ENCODE measurements around the gene TOP2A.
A peak's percentile ranks its signal among the peaks of the same experiment; 100 is the strongest.

Gene TOP2A

GRCh38 chr17:40356990-40357881, 60.5 kb downstream of the TOP2A start:
- DNase-seq (ENCODE audit: low read depth): no peak

DNA sequence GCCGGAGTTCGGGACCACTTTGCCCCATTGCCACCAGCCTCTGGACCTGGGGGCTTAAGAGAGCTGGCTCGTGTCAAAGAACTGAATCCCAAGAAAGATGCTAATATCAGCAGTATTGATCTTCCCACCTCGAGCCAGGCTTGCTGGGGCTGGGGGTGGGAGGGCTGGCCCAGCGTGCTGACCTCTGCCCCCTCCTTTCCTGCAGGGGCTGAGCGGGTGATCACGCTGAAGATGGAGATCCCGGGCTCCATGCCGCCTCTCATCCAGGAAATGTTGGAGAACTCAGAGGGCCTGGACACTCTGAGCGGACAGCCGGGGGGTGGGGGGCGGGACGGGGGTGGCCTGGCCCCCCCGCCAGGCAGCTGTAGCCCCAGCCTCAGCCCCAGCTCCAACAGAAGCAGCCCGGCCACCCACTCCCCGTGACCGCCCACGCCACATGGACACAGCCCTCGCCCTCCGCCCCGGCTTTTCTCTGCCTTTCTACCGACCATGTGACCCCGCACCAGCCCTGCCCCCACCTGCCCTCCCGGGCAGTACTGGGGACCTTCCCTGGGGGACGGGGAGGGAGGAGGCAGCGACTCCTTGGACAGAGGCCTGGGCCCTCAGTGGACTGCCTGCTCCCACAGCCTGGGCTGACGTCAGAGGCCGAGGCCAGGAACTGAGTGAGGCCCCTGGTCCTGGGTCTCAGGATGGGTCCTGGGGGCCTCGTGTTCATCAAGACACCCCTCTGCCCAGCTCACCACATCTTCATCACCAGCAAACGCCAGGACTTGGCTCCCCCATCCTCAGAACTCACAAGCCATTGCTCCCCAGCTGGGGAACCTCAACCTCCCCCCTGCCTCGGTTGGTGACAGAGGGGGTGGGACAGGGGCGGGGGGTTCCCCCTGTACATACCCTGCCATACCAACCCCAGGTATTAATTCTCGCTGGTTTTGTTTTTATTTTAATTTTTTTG, 61.6 kb downstream of the TOP2A start:
- DNase-seq (ENCODE audit: low read depth): no peak

GRCh38 chr17:40355123-40355803, 62.4 kb downstream of the TOP2A start:
- peak; percentile 58 for DNase-seq (ENCODE audit: low read depth)

GRCh38 chr17:40354221-40355122, 63.2 kb downstream of the TOP2A start:
- no peak for DNase-seq (ENCODE audit: low read depth)

- no peak for DNase-seq (ENCODE audit: low read depth)
Measured at GRCh38 chr17:40352779-40353394, 64.8 kb downstream of the TOP2A start.

DNA sequence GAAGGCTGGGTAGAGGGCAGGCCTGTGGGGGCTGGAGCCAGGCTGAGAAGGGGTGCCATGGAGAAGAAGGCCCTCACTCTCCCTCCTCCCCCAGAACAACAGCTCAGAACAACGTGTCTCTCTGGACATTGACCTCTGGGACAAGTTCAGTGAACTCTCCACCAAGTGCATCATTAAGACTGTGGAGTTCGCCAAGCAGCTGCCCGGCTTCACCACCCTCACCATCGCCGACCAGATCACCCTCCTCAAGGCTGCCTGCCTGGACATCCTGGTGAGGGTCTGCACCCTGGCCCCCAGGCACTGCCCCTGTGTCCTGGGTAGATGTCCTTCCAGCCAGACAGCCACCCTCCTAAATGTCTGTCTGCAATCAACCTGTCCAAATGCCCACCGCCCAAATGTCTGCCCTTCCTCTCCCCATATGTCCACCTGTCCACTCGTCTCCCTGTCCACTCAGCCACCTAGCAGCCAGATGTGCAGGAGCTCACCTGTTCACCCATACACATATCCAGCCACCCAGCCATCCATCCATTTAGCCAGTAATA, 65.4 kb downstream of the TOP2A start:
- DNase-seq (ENCODE audit: low read depth): no peak

DNA sequence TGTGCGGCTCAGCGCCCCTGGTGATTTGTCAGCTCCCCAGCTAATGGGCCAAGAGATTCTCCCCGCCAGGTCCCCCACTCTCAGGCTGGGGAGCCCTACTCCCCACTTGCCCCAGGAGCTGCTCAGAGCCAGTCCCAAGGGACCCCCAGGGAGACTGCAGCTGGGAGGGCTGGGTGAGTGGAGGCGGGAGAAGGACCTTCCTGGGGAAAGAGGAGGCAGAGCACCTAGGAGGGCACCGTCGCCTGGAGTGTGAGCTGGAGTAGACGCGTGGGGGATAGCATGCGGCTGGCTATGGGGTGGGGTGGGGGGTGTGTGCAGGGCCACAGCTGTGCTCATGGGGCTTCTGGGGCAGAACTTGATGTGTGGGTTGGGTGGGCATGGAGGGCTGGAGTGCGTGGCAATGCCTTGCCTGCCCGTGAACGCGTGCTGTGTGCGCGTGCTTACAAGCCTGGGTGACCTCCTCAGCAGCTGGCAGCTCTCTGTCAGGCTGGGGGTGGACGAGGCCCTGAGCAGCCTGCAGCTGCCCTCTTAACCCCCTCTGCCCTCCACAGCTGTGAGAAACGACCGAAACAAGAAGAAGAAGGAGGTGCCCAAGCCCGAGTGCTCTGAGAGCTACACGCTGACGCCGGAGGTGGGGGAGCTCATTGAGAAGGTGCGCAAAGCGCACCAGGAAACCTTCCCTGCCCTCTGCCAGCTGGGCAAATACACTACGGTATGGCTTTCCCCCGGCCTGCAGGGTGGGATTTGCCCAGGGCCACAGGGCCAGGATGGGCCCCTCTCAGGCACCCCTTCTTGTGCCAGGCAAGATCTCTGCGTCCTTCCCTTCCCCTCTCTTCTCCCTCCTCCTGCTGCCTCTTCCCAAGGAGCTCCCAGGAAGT, 66.1 kb downstream of the TOP2A start:
- DNase-seq (ENCODE audit: low read depth): no peak

GRCh38 chr17:40350689-40351358, 66.9 kb downstream of the TOP2A start:
- no peak for DNase-seq (ENCODE audit: low read depth)

- no peak for DNase-seq (ENCODE audit: low read depth)
Measured at GRCh38 chr17:40349895-40350688, 67.6 kb downstream of the TOP2A start.

GRCh38 chr17:40349477-40349894, 68.2 kb downstream of the TOP2A start:
- DNase-seq (ENCODE audit: low read depth): no peak

GRCh38 chr17:40348562-40349476, 68.9 kb downstream of the TOP2A start:
- DNase-seq (ENCODE audit: low read depth): no peak

GRCh38 chr17:40348136-40348504, 69.6 kb downstream of the TOP2A start:
- no peak for DNase-seq (ENCODE audit: low read depth)

GRCh38 chr17:40347319-40348135, 70.2 kb downstream of the TOP2A start:
- DNase-seq (ENCODE audit: low read depth): no peak

- DNase-seq (ENCODE audit: low read depth): no peak
Measured at GRCh38 chr17:40346765-40347158, 70.9 kb downstream of the TOP2A start.

GRCh38 chr17:40345994-40346764, 71.5 kb downstream of the TOP2A start:
- DNase-seq (ENCODE audit: low read depth): no peak

Data from stimulated activated CD8-positive, alpha-beta memory T cell treated with anti-CD3 and anti-CD28 coated beads, Interleukin-12 subunit alpha, Interleukin-12 subunit beta, amount 100 ng/mL, for 1 hour (primary cell).